Renal cortex interstitium (tissue), 11 donors: ENCODE results near the gene GRXCR2. TPM values are rescaled to one million over a fixed set of nuclear protein-coding genes. Genes with fewer than 3 reads are reported as not detected.
A peak's percentile ranks its signal among the peaks of the same experiment; 100 is the strongest.
"Not testable (repeated sequence)": the region's sequence is repeated elsewhere in the genome, so short reads cannot be mapped to it uniquely, and the experiment has no call there.

ENCODE experiments used
- DNase-seq, 11 donors: peaks; one replicate each; pipeline ENCODE4 v3.0.0-alpha.2; 2013; ENCODE audit warnings: low read depth in 9 of 11, low spot score in 4 of 11; ENCODE audit errors: extremely low read depth in 1 of 11
- polyA plus RNA-seq, 3 donors: library from polyadenylated mRNA; unstranded; fragments of 120-200 nt; gene quantifications; one replicate each; pipeline ENCODE4 v1.2.1, GENCODE V29; 2013; ENCODE audit not compliant: insufficient read length in 3 of 3

Gene GRXCR2
- polyA plus RNA-seq, 3 donors, result not detected

- not testable (repeated sequence) for DNase-seq
Observed at GRCh38 chr5:145891378-145891777, 18.6 kb upstream of the GRXCR2 start.

DNA sequence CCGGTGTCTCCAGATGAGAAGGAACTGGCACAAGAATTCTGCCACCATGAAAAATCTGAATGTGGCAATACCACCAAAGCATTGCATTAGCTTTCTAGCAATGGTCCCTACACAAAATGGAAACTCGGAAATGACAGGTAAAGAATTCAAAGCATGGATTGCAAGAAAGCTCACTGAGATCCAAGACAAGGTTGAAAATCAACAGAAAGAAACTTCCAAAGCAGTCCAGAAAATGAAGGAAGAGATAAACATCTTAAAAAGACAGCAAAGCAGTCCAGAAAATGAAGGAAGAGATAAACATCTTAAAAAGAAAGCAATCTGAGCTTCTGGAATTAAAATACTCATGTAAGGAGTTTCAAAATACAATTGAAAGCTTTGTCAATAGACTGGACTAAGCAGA, 16.8 kb upstream of the GRXCR2 start:
- DNase-seq, result no peak

DNA sequence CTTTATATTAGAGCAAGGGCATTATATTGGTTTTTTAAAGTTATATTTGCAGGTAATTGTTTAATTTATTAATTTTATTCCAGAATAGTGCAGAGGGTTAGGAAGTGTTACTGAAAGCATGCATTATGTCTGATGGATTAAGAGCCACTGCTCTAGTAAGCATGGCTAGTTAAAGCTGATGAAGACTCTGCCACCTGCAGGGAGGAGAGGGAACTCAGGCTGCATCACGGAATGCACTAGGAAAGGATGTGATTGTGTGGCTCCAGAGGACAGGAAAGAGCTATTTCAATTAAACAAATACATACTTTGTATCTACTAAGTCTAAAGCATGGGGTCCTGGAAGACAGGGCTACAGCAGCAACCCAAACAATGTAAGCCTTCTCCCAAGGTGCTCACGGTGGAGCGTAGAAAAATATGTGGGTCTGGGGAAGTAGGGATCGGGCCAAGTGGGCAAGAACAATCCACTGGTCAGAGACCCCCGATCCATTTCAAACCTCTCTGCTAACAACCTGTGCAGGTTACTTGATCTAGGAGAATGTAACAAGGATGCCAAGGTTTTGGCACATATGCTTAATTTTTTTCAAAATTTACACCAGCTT, 15.3 kb upstream of the GRXCR2 start:
- peak in 10 of 11 donors; percentile 4 to 31 (median 20) for DNase-seq

DNA sequence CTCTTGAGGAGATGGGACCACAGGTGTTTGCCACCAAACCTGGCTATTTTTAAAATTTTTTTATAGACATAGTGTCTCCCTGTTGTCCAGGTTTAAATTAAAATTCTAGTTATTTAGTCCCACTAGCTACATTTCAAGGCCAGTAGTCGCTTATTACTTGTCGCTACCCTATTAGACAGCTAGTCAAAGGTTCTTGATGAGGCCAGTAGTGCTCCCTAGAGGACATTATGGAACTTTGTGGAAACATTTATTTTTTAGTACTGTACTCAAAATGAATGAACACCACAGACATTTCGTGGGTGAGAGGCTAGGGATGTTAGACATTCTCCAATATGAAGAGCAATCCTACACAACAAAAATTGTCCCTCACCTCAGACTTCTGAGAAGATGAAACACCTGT, 14.4 kb upstream of the GRXCR2 start:
- no peak for DNase-seq

GRCh38 chr5:145874765-145875164, 2.0 kb upstream of the GRXCR2 start:
- DNase-seq, result no peak

GRCh38 chr5:145872486-145872885, 328 bp downstream of the GRXCR2 start:
- no peak for DNase-seq

GRCh38 chr5:145869753-145870152, 3.1 kb downstream of the GRXCR2 start:
- DNase-seq, result no peak

DNA sequence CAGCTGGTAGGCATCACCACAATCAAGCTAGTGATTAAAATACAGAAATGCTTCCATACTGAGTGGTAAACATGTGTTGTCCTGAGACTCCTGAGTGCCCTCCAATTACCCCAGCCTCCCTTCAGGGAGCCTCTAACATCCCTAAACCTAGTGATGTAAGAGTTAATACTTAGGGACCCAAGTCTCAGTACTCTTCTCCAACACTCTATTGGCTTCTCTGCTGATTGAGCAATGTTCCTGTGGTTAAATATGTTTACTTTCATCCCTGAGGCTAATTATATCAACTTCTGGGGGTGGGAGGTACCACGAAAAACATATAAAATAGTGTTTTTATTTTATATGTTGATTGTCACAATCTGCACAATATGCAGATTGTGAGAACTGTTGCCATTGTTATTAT, 5.0 kb downstream of the GRXCR2 start:
- no peak for DNase-seq

DNA sequence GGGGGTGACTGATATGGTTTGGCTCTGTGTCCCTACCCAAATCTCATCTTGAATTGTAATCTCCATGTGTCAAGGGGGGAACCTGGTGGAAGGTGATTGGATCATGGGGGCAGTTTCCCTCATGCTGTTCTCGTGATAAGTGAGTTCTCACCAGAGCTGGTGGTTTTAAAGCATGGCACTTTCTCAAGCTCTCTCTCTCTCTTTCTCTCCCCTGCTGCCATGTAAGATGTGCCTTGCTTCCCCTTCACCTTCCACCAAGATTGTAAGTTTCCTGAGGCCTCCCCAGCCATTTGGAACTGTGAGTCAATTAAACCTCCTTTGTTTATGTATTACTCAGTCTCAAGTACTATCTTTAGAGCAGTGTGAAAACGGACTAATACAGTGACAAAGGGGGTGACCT, 8.4 kb downstream of the GRXCR2 start:
- not testable (repeated sequence) for DNase-seq

DNA sequence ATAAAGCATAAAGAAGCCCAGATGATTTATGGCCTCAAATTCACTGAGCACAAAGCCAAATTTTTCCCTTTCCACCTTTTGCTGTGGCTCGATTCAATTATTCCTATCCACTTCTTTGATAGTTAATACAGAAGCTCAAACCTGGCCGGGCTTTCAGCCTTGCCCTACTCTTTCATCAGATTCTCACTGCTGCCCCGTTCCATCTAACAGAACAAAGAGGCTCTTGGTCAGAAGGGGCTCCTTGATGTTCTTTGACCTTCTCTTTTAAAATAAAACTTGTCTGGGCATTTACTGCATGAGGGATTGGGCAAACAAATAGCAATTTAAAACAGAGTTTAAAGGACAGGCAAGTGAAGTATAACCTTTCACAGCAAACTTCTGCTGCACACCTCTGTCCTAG, 9.8 kb downstream of the GRXCR2 start:
- DNase-seq, result no peak

DNA sequence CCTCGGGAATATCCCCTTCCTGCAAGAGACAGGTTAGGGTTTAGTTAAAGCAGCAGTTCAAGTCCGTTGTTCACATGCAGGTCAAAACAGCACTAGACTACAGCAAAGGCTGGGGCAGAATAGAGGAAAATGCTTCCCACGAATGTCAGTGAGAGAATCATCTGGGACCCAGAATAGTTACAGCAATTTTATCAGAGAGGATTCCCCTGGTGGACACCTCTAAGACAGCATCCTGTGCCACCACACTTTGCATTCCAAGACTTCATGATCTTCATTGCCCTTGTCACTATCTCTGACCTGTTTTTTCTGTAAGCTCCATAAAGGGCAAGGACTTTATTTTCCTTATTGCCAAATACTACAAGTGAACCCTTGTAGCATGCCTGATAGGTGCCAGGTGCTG, 12.9 kb downstream of the GRXCR2 start:
- DNase-seq, result no peak

- DNase-seq, result peak in 1 of 11 donors; percentile 29
Observed at GRCh38 chr5:145859453-145859852, 13.4 kb downstream of the GRXCR2 start.

DNA sequence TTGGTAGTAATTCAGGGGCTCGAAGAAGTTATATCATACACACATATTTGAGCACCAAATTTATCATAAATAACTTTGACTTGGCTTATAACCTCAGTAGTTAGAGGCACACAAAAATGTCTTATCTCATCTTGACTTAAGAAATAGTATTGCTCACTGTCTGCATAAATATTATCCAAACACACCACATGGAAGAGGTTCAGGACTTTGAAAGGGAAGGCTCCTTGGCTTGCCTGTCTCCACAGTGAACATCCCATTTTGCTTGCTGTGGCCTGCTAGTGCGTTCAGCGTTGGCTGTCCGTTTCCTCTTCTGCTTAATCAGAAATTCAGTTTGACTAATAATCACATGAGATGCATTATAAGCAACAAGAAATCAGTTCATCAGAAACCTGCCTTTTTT, 13.9 kb downstream of the GRXCR2 start:
- no peak for DNase-seq

- DNase-seq, result peak in 9 of 11 donors; percentile 17 to 51 (median 34)
Observed at GRCh38 chr5:145856285-145856818, 16.5 kb downstream of the GRXCR2 start.

- DNase-seq, result peak in 4 of 11 donors; percentile 17 to 29 (median 26)
Observed at GRCh38 chr5:145855763-145856267, 17.0 kb downstream of the GRXCR2 start.

DNA sequence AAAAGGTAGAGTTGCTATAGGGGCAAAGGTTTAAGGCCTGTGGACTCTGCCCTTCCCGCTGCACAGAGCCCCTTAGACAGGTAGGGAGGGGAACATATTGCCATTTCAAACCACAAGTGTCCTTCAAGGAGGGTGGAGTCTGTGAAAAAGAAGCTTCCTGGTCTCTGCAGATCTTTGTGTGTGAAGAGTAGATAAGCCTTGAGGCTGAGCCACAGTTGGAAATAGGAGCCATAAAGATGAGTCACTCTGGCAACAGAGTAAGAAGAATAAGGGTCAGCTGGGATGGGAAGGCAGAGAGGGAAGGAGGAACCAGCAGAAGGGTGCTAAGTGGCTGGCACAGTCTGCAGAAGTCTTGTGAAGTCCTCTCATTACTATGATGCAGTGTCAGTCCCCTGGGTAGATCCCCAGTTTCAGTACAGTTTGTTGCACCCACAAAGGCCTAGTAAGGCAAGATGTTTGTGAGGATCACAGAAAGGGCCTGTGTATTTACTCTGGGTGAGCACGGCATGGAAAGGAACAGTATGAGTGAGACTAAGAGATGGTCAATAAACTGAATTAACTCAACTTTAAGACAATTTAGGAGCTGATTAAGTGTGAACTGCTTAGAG, 18.1 kb downstream of the GRXCR2 start:
- DNase-seq, result no peak

DNA sequence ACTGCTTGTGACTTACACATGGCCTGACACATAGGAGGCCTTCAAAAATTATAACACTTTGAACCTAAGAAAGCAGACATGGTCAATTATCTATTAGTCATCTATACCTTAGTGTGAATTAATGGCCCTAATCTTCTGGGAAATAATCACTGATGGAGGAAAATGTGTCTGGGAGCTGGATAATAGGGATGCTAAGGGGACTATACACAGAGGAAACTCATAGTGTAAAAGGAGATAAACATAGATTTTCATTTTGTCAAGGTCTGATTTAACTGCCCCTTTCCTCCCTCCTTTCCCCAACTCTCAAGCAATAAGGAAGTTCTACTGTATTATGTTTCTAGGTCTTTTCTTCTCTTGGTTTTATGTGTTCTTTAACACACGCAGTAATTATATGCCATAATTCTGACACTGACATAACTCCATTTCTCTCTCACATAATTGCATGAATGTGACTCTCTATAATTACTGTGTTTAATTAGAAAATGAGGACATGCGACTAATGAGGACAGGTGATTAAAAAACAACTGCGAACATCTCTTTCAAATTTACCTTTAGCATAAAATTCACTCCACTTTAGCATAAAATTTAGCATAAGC, 18.9 kb downstream of the GRXCR2 start:
- DNase-seq, result no peak

- no peak for DNase-seq
Observed at GRCh38 chr5:145852990-145853389, 19.8 kb downstream of the GRXCR2 start.

DNA sequence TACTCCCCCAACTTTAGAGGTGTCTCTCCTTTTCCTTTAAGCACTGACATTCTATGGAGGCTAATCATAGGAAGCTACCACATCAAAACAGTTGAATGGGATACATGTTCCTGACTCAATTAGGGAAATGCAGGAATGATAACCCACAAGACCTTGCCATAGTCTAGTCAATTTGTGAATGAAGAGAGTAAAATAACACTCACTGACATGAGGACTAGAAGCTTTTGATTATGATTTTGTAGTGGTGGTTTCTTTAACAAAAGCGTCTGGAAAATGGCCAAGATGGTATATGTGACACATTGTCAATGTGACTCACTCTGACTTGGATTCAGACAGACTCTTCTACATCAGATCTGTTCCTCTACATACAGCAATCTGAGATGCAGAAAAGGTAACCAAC, 24.0 kb downstream of the GRXCR2 start:
- no peak for DNase-seq
